Osteoblast (primary cell): Measurements from ENCODE around the gene NOVA2. TPM values are rescaled to one million over a fixed set of nuclear protein-coding genes. Genes with fewer than 3 reads are reported as not detected.

Experiments used
- DNase-seq: peaks from one replicate; pipeline ENCODE4 v3.0.0; 2011; ENCODE audit warnings: low spot score, mixed read lengths; ENCODE audit not compliant: insufficient read length; ENCODE audit errors: missing footprints
- H2AFZ ChIP-seq: 2 replicates; pipeline ENCODE4 v1.6.0; 2011; ENCODE audit warnings: mild to moderate bottlenecking, low read length
- H3K27ac ChIP-seq: 2 replicates; pipeline ENCODE4 v1.5.1; 2011; ENCODE audit warnings: mild to moderate bottlenecking, low read depth, low read length, moderate library complexity
- H3K27me3 ChIP-seq: 2 replicates; pipeline ENCODE4 v1.6.0; 2012; ENCODE audit warnings: mild to moderate bottlenecking, control low read depth, inconsistent platforms, low read length, moderate library complexity; ENCODE audit not compliant: insufficient read depth
- H3K36me3 ChIP-seq: 2 replicates; pipeline ENCODE4 v1.5.1; 2011; ENCODE audit warnings: mild to moderate bottlenecking, low read length, control low read depth, moderate library complexity; ENCODE audit not compliant: insufficient read depth
- H3K4me1 ChIP-seq: 2 replicates; pipeline ENCODE4 v1.5.1; 2011; ENCODE audit warnings: mild to moderate bottlenecking, low read length, control low read depth, moderate library complexity; ENCODE audit not compliant: insufficient read depth
- H3K4me2 ChIP-seq: 2 replicates; pipeline ENCODE4 v1.6.0; 2011; ENCODE audit warnings: mild to moderate bottlenecking, low read length; ENCODE audit not compliant: insufficient read depth
- H3K4me3 ChIP-seq: fragments of 200-600 bp; sonication (generic); 3 replicates; pipeline ENCODE4 v1.5.1; 2012; ENCODE audit warnings: mild to moderate bottlenecking, low read length, inconsistent platforms; ENCODE audit not compliant: insufficient read depth
- H3K79me2 ChIP-seq: 2 replicates; pipeline ENCODE4 v1.6.0; 2012; ENCODE audit warnings: mild to moderate bottlenecking, low read length, control low read depth, inconsistent platforms; ENCODE audit not compliant: insufficient read depth
- H3K9me3 ChIP-seq: 2 replicates; pipeline ENCODE4 v1.5.1; 2011; ENCODE audit warnings: low read depth, low read length, control low read depth
- H4K20me1 ChIP-seq: 2 replicates; pipeline ENCODE4 v1.6.0; 2012; ENCODE audit warnings: mild to moderate bottlenecking, low read length, control low read depth; ENCODE audit not compliant: insufficient read depth
- CTCF ChIP-seq: IDR thresholded peaks from 2 replicates; pipeline ENCODE4 v1.5.1; 2011; ENCODE audit warnings: mild to moderate bottlenecking, low read depth, low read length, moderate library complexity; ENCODE audit errors: extremely low read depth
- total RNA-seq: library from RNA; depleted of rRNA; stranded (reverse); fragments of >200 nt; gene quantifications from 2 replicates; pipeline ENCODE4 v1.2.3, GENCODE V29; 2012

NOVA2 gene
- total RNA-seq, 1 donor: not detected

- Histone ChIP-seq H3K79me2 (no peaks in the 10 kb centered on the region), H3K36me3 (no peaks in the 10 kb centered on the region), H3K27me3 (peaks cover 26% of the 10 kb centered on the region), H3K9me3 (no peaks in the 10 kb centered on the region), H3K4me3 (no peak overlapping the region), H3K4me2 (no peak overlapping the region), H3K27ac (no peak overlapping the region), H3K4me1 (no peaks in the 10 kb centered on the region), H4K20me1 (peaks cover 13% of the 10 kb centered on the region), H2AFZ (no peak overlapping the region)
- TF ChIP-seq CTCF: no peak
- no peak for DNase-seq
These were observed 48.4 kb upstream of the NOVA2 start for GRCh38 chr19:46022061-46022430.

- Histone ChIP-seq H2AFZ (no peak overlapping the region), H3K79me2 (no peaks in the 10 kb centered on the region), H3K9me3 (no peaks in the 10 kb centered on the region), H4K20me1 (peaks cover 13% of the 10 kb centered on the region), H3K4me1 (no peaks in the 10 kb centered on the region), H3K27ac (no peak overlapping the region), H3K27me3 (peaks cover 26% of the 10 kb centered on the region), H3K36me3 (no peaks in the 10 kb centered on the region), H3K4me3 (no peak overlapping the region), H3K4me2 (no peak overlapping the region)
- DNase-seq: no peak
- no peak for TF ChIP-seq CTCF
These were observed 47.9 kb upstream of the NOVA2 start for GRCh38 chr19:46021531-46022041.

GRCh38 chr19:46020819-46021125, 47.1 kb upstream of the NOVA2 start:
- H3K27me3 ChIP-seq: peaks cover 34% of the 10 kb centered on the region
- no peaks in the 10 kb centered on the region for H3K36me3 ChIP-seq
- peaks cover 6% of the 10 kb centered on the region for H3K4me1 ChIP-seq
- H3K27ac ChIP-seq: no peak overlapping the region
- no peak for DNase-seq
- TF ChIP-seq CTCF: no peak
- H2AFZ ChIP-seq: no peak overlapping the region
- no peaks in the 10 kb centered on the region for H3K79me2 ChIP-seq
- H4K20me1 ChIP-seq: peaks cover 20% of the 10 kb centered on the region
- no peak overlapping the region for H3K4me3 ChIP-seq
- no peaks in the 10 kb centered on the region for H3K9me3 ChIP-seq
- H3K4me2 ChIP-seq: no peak overlapping the region

- H3K9me3 ChIP-seq: no peaks in the 10 kb centered on the region
- peaks cover 43% of the 10 kb centered on the region for H3K27me3 ChIP-seq
- no peak overlapping the region for H3K4me3 ChIP-seq
- H3K4me2 ChIP-seq: no peak overlapping the region
- H3K4me1 ChIP-seq: peaks cover 6% of the 10 kb centered on the region
- no peak overlapping the region for H3K27ac ChIP-seq
- peaks cover 28% of the 10 kb centered on the region for H4K20me1 ChIP-seq
- no peaks in the 10 kb centered on the region for H3K36me3 ChIP-seq
- H3K79me2 ChIP-seq: no peaks in the 10 kb centered on the region
- no peak overlapping the region for H2AFZ ChIP-seq
- DNase-seq: no peak
- no peak for TF ChIP-seq CTCF
These were observed 45.6 kb upstream of the NOVA2 start for GRCh38 chr19:46019270-46019669.
